Activated CD4-positive, alpha-beta T cell treated with anti-CD3 and anti-CD28 coated beads, Interleukin-2, amount 50 U/mL, for 24 hours (primary cell): Measurements from ENCODE around the gene FOCAD.
"Not testable (repeated sequence)": the region's sequence is repeated elsewhere in the genome, so short reads cannot be mapped to it uniquely, and the experiment has no call there.

ENCODE experiments used
- DNase-seq, 2 donors: peaks; one replicate each; pipeline ENCODE4 v3.0.0-alpha.2; 2020; ENCODE audit warnings: low read depth in 1 of 2, low spot score in 1 of 2

The FOCAD gene

DNA sequence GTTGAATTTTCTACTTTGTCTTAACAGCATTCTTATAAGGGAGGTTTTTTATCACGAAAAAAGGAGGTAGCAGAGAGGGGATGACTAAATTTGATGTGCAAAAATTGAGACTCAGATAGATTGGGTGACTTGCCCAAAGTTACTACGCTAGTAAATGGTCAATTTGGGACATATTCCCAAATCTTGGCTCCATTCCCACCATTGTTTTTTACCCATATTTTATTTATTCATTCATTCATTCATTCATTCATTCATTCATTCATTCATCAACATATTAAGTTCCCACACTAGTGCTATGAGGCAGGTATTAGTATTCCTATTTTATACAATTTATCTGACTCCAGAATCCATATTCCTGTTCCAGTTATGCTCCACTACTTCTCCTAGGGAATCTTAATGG is 261.8 kb downstream of the FOCAD start:
- DNase-seq: no peak

DNA sequence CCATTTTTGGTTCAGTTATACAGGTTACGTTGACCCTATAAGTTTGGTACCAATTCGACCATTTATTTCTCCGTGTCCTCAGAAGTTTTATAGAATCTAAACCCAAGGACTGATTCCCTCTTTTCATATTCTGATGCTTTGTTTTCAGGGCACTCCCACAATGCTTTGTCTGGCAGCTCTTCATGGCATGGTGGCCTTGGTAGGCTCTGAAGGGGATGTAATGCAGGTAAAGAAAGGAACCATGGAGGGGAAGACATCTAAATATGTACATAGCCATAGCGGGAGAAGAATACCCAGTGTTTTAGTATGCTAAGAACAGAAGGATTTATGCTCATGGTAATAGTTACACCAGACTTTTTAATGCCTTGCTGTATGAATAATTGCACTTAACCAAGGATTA is 264.6 kb downstream of the FOCAD start:
- no peak for DNase-seq

DNA sequence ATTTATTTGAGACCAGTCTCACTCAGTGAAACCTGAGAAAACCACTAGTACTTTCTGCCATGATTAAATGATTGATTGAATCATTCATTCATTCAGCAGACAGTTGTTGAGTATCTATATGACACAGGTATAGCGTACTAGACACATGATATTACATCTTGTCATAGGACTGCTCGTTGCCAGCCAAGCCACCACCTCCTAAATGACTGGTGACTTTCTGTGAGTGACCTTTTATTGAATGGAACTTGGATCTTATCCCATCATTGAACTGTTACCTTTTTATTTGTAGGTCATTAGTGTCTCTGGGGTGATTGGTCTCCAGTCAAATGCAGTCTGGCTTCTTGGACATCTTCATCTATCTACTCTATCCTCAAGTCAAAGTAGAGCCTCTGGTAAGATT is 266.6 kb downstream of the FOCAD start:
- DNase-seq: no peak

DNA sequence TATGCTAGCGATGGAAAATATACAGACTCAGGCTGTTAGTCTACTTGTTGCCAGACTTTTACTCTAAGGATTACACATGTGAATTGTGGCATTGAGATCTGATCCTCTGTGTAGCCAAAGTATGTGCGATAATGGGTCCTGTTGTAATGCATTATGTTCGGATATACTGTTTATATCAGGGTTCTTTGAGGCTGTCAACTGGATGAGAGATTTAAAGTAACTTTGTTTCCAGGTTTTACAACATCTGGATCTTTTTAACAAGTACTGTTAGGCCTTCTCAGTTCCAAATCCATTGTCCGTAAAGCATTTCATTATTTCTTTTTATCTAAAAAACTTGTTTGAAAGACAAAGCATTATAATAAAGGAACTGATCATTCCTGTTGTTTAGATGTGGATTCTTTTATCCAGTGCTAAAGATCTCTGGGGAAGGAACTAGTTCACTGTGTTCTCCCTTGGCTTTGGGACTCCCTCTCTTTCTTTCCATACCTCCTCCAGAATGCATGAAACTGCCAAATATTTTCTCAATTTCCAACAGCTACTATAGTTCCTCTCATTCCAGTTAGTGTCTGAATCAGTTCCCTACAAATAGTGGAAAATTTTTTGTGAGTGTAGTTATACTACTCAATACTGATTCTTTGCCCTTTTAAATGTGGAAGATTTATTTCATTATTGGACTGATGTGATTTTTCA is 278.6 kb downstream of the FOCAD start:
- no peak for DNase-seq

DNA sequence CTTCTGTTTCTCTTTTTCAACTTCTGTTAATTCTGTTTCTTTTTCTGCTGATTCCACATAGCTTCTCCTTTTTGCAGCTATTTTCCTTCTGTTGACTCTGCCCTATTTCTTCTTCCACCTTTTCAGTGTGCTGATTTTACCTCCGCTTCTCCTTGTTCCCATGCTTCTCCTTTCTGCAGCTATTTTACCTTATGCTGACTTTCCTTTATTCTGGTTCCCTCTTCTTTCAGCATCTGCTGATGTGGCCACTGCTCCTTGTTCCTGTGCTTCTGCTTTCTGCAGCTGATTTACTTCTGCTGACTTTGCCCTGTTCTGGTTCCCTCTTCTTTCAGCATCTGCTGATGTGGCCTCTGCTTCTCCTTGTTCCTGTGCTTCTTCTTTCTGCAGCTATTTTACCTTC is 288.6 kb downstream of the FOCAD start:
- DNase-seq: no peak

DNA sequence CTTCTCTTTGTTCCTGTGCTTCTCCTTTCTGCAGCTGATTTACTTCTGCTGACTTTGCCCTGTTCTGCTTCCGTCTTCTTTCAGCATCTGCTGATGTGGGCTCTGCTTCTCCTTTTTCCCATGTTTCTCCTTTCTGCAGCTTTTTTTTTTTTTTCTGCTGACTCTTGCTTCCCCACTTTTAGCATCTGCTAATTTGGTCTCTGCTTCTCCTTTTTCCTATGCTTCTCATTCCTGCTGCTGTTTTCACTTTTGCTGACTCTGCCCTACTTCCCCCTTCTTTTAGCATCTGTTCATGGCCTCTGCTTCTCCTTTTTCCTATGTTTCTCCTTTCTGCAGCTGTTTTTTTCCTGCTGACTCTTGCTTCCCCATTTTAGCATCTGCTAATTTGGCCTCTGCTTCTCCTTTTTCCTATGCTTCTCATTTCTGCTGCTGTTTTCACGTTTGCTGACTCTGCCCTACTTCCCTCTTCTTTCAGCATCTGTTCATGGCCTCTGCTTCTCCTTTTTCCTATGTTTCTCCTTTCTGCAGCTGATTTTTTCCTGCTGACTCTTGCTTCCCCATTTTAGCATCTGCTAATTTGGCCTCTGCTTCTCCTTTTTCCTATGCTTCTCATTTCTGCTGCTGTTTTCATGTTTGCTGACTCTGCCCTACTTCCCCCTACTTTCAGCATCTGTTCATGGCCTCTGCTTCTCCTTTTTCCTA is 289.3 kb downstream of the FOCAD start:
- DNase-seq: not testable (repeated sequence)

DNA sequence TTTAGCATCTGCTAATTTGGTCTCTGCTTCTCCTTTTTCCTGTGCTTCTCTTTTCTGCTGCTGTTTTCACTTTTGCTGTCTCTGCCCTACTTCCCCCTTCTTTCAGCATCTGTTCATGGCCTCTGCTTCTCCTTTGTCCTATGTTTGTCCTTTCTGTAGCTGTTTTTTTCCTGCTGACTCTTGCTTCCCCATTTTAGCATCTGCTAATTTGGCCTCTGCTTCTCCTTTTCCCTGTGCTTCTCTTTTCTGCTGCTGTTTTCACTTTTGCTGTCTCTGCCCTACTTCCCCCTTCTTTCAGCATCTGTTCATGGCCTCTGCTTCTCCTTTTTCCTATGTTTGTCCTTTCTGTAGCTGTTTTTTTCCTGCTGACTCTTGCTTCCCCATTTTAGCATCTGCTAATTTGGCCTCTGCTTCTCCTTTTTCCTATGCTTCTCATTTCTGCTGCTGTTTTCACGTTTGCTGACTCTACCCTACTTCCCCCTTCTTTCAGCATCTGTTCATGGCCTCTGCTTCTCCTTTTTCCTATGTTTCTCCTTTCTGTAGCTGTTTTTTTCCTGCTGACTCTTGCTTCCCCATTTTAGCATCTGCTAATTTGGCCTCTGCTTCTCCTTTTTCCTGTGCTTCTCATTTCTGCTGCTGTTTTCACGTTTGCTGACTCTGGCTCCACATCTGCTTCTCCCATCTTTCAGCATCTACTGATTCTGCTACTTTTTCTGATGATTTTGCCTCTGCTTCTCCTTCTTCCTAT is 290.3 kb downstream of the FOCAD start:
- not testable (repeated sequence) for DNase-seq

DNA sequence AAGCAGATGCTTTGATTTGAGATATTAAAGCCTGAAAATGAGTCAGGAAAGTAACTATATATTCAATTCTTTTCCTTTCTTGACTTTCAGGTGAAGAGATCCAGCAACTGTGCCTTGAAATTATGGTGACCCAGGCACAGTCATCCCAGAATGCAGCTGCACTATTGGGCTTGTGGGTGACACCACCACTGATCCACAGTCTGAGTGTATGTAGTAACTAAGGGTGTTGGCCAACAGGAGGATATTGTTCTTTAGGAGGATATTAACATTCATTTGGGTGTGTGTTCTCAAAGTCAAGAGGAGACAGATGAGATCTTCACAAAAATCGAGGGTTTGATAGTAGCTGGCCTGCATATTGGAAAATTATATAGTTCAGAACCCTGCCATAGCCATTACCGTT is 294.2 kb downstream of the FOCAD start:
- no peak for DNase-seq

DNA sequence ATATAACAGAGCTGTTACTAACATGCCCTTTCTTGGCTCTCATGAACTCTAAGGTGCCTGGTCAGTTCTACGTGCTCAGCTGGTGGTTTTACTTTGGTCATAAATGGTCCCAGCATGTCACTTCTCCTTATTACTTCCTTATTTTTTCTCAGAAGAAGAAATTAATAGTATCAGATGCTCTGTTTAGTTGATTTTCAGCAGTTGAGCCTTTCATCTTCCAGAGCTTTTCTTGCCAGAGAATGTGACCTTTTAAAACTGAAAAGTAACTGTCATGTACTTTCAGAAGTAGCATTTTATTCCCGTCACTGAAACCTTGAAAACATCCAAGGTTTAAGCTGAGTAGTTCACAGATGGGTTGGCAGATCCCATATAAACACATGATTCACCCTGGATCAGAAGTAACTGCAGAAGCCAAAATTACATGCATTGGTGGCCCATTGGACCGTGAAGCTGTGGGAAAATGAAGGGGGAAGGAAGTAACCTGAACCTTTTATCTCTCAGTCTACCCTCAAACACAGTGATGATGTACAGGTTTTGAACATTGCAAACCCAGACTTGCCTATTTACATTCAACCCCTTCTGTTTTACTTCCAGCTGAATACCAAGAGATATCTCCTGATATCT is 296.9 kb downstream of the FOCAD start:
- no peak for DNase-seq

DNA sequence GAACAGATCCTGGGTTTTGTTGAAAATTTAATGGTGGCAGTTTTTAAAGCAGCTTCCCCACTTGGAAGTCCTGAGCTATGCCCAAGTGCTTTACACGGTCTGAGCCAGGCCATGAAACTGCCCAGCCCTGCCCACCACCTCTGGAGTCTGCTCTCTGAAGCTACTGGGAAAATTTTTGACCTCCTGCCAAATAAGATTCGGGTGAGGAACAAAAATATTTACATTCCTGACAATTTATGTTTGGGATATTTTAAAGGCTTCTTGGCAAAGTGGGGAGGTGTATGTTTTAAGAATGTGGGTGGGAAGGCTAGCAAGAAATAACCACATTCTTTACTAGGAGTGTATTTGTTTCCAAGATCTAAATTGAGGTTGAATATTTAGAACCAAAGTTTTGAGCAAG is 297.4 kb downstream of the FOCAD start:
- DNase-seq: no peak

DNA sequence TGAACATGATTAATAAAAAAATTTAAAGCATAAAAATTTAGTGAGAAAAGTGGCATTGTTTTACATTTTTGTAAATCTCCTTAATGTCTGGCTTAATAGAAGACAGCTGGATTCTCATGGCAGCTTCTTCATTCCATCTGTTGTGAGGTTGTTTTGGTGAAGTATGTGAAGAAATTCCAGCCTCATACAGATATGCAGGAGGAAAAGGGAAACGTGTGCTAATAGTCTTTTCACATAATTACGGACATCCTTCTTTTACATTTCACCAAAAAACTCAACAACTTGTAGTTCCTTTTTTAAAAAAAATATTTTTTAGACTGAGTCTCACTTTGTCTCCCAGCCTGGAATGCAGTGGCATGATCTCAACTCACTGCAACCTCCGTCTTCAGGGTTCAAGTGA is 300.4 kb downstream of the FOCAD start:
- no peak for DNase-seq

DNA sequence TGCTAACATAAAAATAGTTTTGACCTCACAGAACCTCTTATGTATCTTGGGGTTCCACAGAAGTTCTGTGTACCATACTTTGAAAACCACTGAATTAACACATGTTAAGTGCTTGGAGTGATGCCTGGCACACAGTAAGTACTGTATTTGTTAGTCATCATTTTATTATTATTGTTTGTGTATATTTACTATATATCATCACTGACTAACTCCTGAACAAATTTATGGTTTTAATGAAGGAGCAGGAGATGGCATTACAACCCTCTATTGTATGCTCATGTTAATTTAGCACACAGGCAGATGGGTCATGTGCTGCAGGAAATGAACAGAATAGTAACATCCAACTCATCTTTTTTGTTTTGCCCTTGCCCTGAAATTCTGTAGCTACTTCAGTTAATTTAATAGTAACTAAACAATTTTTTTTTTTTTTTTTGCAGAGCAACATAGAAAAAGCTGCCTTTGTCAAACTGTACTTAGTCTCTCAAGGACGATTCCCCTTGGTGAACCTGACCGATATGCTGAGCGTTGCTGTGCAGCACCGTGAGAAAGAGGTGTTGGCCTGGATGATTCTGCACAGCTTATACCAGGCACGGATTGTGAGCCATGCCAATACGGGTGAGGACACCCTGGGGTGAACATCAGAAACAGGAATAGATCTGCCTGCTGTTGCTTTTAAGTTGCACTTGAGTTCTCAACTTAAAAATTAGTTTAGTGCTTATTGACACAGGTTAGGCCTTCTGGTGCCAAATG is 302.0 kb downstream of the FOCAD start:
- no peak for DNase-seq

DNA sequence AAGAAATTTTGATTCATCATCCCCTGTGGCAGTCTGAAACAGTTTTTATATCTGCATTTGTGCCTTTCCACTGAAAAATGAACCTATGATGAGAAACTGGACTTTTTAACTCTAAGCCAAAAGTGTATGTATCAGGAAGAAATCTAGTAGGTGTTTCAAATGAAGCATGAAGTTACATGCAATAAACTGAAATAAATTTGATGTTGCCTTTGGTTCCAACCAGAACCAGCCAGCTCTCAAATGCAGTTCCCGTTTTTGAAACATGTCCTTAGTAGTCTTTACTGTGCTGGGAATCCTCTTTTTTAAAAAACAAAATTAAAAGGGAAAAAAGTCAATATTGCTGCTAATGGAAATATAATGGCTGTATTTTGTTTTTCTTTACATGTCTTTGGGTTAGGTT is 303.5 kb downstream of the FOCAD start:
- DNase-seq: no peak

DNA sequence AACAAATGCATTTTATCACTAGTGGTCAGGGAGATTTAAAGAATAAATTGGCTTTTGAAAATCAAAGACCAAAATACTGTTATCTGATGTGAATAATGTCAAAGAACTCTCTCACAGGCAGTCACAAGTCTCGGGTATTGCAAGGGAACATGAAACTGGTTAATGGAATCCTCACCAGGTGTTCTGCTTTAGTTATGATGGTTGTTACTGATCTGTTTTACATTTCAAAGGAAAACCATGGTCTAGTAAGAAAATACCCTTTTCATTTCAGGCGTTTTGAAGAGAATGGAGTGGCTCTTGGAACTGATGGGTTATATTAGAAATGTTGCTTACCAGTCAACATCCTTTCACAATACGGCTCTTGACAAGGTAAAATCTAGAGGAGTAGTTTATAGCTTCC is 304.0 kb downstream of the FOCAD start:
- no peak for DNase-seq

DNA sequence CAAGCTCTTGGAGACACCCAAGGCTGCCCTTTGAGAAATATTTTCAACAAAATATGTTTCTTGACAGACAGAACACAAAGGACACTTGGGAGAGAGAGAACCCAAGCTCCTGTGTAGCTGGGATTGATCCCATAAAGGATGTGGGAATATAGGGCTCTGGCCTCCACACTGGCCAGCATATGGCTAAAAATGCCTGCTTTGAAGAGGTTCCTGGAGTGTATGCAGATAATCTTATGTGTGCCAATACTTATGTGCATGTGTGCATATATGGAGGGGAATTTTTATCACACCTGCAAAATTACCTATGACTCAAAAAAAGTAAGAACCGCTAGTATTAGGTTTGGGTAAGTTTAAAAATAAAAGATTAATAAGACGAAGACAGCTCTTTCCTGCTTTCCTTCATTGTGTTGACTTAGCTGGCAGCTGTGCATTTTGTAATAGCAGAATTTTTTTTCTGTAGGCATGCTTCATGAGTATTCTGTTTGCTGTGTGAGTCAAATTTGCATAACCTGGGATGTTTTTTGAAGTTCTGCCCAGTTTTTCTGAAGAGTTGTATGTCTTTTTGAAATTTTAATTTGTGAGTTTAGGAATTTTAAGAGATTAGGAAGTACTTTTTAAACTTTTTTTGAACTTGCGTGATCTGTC is 304.7 kb downstream of the FOCAD start:
- DNase-seq: no peak

DNA sequence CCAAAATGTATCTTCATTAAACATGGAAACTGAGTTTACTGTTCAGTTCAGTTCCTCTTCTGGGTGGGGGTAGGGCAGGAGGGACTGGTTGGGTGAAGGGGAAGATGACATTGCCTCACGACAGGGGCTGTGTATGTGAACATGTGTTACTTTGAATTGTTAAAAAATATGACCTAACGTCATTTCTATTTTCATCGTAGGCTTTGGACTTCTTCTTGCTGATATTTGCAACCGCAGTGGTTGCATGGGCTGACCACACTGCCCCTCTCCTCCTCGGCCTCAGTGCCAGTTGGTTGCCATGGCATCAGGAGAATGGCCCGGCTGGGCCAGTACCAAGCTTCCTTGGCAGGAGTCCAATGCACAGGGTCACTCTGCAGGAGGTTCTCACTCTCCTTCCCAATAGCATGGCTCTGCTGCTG is 305.9 kb downstream of the FOCAD start:
- no peak for DNase-seq

DNA sequence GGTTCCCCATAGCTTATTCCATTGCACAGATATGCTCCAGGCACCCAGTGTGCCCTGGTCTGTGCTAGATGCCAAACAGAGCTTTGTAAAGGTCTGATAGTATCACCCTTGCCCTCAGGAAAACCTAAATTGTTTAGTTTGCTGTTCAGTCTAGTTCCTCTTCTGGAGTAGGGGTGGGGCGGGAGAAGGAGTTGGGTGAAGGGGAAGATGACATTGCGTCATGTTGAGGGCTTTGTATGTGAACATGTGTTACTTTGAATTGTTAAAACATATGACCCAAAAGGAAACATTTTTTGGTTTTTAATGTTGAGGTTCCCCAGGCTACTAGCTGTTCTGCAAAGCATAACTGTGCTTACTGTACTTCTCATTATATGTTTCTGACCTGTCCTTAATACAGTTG is 306.8 kb downstream of the FOCAD start:
- DNase-seq: no peak

DNA sequence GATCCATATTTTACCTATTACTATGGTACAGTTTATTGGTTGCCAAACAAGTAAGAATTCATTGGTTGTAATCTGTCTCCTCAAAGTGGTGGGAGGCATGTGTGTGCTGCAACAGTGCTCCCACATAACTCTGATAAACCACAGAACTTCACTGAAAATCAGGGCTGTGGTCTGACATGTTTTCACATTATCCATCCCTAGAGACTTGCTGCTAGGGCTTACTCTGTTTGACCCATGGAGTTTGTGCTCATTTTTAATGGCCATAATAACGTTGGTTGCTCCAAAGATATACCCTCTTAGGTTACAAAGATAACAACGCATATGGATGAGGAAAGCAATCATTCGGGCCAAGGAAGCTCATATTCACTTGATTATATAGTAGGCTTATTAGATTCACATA is 310.4 kb downstream of the FOCAD start:
- DNase-seq: no peak

DNA sequence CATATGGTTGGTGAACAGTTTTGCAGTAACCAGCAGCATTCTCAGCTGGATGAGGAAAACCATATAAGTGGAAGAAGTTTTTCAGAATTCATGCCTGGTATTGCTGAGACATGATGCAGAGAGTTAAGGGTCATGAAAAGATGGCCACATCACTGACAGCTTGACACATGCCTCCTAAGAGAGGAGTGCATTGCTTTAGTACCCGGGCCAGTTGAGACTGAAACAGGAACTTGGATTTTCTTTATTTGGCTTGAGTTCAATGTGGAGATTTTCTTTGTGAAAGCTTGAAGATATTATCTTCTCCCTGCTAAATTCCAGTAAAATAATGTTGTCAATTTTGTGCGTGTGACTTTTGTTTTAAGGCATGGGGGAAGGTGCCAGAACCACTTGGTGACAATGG is 311.6 kb downstream of the FOCAD start:
- no peak for DNase-seq

DNA sequence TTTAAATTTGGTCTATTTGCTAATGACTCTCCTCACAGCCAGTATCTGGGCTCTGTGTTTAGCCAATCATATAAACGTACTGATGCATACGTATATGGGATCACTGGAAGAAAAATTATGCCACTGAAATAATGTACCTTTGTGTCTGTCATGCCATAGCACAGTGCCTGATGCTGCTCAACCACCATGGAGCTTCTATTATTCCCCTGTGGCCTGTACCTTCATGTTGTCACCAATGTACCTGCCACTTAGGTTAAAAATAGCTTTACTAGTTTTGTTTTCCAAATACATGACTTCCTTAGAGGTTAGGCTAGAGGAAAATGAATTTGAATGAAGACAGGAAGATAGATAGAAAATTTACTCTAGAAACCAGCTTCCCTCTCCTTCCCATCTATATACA is 312.8 kb downstream of the FOCAD start:
- DNase-seq: no peak
